OCI-LY1 (cell line): ENCODE measurements around the gene SLC2A5.

Source experiments
- H2AFZ ChIP-seq: fragments of 200-600 bp; sonication (generic), shearing (Covaris generic); 2 replicates; pipeline ENCODE4 v1.6.0; 2014; ENCODE audit warnings: antibody characterized with exemption, mild to moderate bottlenecking, low read length
- H3F3A ChIP-seq: fragments of 200-600 bp; sonication (generic), shearing (Covaris generic); 2 replicates; pipeline ENCODE4 v1.6.0; 2014; ENCODE audit warnings: mild to moderate bottlenecking, antibody characterized with exemption, low read length, moderate library complexity; ENCODE audit not compliant: insufficient read depth
- H3K27ac ChIP-seq: fragments of 200-600 bp; sonication (generic); 2 replicates; pipeline ENCODE4 v1.5.1; 2014; ENCODE audit warnings: low read length, mixed run types, mild to moderate bottlenecking, low read depth; ENCODE audit not compliant: poor library complexity, severe bottlenecking
- H3K27me3 ChIP-seq: fragments of 200-600 bp; sonication (generic); 2 replicates; pipeline ENCODE4 v1.6.0; 2014; ENCODE audit warnings: antibody characterized with exemption, mild to moderate bottlenecking, low read length, moderate library complexity; ENCODE audit not compliant: insufficient read depth
- H3K36me3 ChIP-seq: fragments of 200-600 bp; sonication (generic); 2 replicates; pipeline ENCODE4 v1.6.1; 2014; ENCODE audit warnings: mild to moderate bottlenecking, antibody characterized with exemption, low read length, moderate library complexity, mixed read lengths; ENCODE audit not compliant: insufficient read depth
- H3K4me1 ChIP-seq: fragments of 200-600 bp; sonication (generic); 2 replicates; pipeline ENCODE4 v1.5.1; 2014; ENCODE audit warnings: mild to moderate bottlenecking, low read length, moderate library complexity; ENCODE audit not compliant: insufficient read depth, severe bottlenecking
- H3K4me2 ChIP-seq: fragments of 200-600 bp; sonication (generic), shearing (Covaris generic); 2 replicates; pipeline ENCODE4 v1.6.1; 2014; ENCODE audit warnings: low read length
- H3K4me3 ChIP-seq: fragments of 200-600 bp; sonication (generic); 2 replicates; pipeline ENCODE4 v1.5.1; 2014; ENCODE audit warnings: low read length, low read depth, mild to moderate bottlenecking, mixed read lengths; ENCODE audit not compliant: poor library complexity, severe bottlenecking
- H3K79me2 ChIP-seq: fragments of 200-600 bp; shearing (Covaris generic); 2 replicates; pipeline ENCODE4 v1.6.1; 2016; ENCODE audit warnings: mixed run types, low read length, mixed read lengths; ENCODE audit not compliant: insufficient read depth
- H3K9ac ChIP-seq: fragments of 200-600 bp; sonication (generic), shearing (Covaris generic); 2 replicates; pipeline ENCODE4 v1.6.1; 2014; ENCODE audit warnings: mild to moderate bottlenecking, low read length, mixed read lengths
- H3K9me2 ChIP-seq: fragments of 200-600 bp; sonication (generic), shearing (Covaris generic); 2 replicates; pipeline ENCODE4 v1.6.1; 2014; ENCODE audit warnings: low read depth, mild to moderate bottlenecking, low read length, mixed read lengths
- H3K9me3 ChIP-seq: fragments of 200-600 bp; shearing (Covaris generic); 2 replicates; pipeline ENCODE4 v1.6.1; 2014; ENCODE audit warnings: low read length, mixed read lengths
- H4K20me1 ChIP-seq: fragments of 200-600 bp; sonication (generic), shearing (Covaris generic); 2 replicates; pipeline ENCODE4 v1.6.0; 2016; ENCODE audit warnings: mild to moderate bottlenecking, low read length; ENCODE audit not compliant: insufficient read depth
- EZH2 ChIP-seq: fragments of 200-600 bp; sonication (generic), shearing (Covaris generic); IDR thresholded peaks from 2 replicates; pipeline ENCODE4 v1.8.0; 2017; ENCODE audit warnings: borderline replicate concordance, mixed run types, mild to moderate bottlenecking, antibody characterized with exemption, low read length, moderate library complexity, mixed read lengths
- TF ChIP-seq, protein P1 (sequence below): fragments of 200-600 bp; sonication (generic), shearing (Covaris generic); IDR thresholded peaks from 2 replicates; pipeline ENCODE4 v1.5.1; 2017; ENCODE audit warnings: mild to moderate bottlenecking, antibody characterized with exemption, low read length, moderate library complexity, mixed read lengths

Gene SLC2A5

DNA sequence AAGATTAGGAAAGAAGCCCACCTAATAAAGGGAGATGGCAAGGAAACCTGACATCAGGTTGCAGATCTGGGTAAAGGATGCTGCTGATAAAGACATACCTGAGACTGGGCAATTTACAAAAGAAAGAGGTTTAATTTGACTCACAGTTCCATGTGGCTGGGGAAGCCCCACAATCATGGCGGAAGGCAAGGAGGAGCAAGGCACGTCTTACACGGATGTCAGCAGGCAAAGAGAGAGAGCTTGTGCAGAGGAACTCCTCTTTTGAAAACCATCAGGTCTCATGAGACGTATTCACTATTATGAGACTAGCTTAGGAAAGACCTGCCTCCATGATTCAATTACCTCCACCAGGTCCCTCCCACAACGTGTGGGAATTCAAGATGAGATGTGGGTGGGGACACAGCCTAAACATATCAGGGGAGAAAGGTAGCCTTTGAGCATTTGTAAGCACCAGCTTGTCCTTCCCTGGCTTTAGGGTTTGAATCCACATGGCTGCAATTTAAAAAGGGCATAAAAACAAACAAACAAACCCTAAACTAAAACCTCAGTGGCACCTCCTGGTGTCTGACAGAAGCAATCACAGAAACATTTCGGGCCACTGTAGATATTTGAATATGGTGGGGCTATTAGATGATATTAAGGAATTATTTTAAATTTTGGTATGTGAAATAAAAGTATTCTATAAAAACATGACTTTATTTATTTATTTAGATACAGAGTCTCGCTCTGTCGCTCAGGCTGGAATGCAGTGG lies 76.3 kb downstream of the SLC2A5 start:
- H3K9me3 ChIP-seq = peaks cover 9% of the 10 kb centered on the region
- no peak overlapping the region for H3K4me3 ChIP-seq
- H3K9ac ChIP-seq = no peak overlapping the region
- no peak overlapping the region for H3K27ac ChIP-seq
- no peak for TF ChIP-seq EZH2
- TF ChIP-seq, protein P1, sequence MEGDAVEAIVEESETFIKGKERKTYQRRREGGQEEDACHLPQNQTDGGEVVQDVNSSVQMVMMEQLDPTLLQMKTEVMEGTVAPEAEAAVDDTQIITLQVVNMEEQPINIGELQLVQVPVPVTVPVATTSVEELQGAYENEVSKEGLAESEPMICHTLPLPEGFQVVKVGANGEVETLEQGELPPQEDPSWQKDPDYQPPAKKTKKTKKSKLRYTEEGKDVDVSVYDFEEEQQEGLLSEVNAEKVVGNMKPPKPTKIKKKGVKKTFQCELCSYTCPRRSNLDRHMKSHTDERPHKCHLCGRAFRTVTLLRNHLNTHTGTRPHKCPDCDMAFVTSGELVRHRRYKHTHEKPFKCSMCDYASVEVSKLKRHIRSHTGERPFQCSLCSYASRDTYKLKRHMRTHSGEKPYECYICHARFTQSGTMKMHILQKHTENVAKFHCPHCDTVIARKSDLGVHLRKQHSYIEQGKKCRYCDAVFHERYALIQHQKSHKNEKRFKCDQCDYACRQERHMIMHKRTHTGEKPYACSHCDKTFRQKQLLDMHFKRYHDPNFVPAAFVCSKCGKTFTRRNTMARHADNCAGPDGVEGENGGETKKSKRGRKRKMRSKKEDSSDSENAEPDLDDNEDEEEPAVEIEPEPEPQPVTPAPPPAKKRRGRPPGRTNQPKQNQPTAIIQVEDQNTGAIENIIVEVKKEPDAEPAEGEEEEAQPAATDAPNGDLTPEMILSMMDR = no peak
- H4K20me1 ChIP-seq = no peaks in the 10 kb centered on the region
- no peak overlapping the region for H3K4me2 ChIP-seq
- no peaks in the 10 kb centered on the region for H3F3A ChIP-seq
- H3K27me3 ChIP-seq = peaks cover 14% of the 10 kb centered on the region; the same call in 1 of the 2 replicates
- no peaks in the 10 kb centered on the region for H3K9me2 ChIP-seq
- no peak overlapping the region for H2AFZ ChIP-seq
- no peaks in the 10 kb centered on the region for H3K79me2 ChIP-seq
- peaks cover 4% of the 10 kb centered on the region; the same call in 1 of the 2 replicates for H3K36me3 ChIP-seq
- H3K4me1 ChIP-seq = no peaks in the 10 kb centered on the region

DNA sequence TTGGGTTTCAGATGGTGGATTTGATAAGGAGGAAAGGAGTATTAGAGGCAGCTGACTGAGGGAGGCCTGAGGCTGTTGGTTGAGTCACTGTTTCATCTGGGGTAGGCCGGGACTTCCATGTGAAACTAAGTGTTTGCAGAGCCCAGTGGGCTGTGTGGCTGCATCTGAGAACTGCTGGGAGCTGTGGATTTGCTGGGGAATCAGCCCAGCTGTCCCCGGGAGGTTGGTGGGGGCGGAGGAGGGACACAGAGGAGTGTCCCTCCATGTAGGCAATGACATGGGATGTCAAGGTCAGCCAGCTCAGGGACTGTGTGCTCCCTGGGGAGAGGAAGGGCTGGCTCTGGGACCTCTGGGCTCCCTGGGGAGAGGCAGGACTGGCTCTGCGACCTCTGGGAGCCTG lies 79.6 kb downstream of the SLC2A5 start:
- Histone ChIP-seq H3K4me1 (peaks cover 15% of the 10 kb centered on the region), H3K27me3 (peaks cover 11% of the 10 kb centered on the region; the same call in 1 of the 2 replicates), H2AFZ (no peak overlapping the region), H3K9ac (no peak overlapping the region), H3K9me2 (no peaks in the 10 kb centered on the region), H4K20me1 (no peaks in the 10 kb centered on the region), H3F3A (no peaks in the 10 kb centered on the region), H3K4me2 (no peak overlapping the region), H3K79me2 (no peaks in the 10 kb centered on the region), H3K4me3 (no peak overlapping the region), H3K9me3 (peaks cover 9% of the 10 kb centered on the region), H3K36me3 (peaks cover 4% of the 10 kb centered on the region; the same call in 1 of the 2 replicates), H3K27ac (no peak overlapping the region)
- TF ChIP-seq, protein P1 = no peak
- TF ChIP-seq EZH2 = no peak

DNA sequence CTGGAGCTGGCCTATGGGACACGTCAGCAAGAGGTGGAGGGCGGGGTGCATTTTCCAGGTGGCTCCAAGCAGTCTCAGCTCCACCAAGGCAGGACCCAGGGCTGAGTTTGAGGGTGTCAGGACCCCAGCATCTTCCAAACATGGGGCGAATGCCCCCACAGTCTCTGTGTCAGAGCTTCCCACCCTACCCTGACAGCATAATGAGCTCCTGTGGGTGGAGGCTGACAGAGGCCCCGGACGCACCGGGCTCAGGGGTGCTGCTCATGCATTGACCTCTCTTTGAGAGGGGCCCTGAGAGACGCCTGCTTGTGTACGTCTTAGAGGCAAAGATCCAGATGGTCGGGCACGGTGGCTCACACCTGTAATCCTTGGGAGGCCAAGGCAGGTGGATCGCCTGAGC lies 80.4 kb downstream of the SLC2A5 start:
- H3K36me3 ChIP-seq = peaks cover 4% of the 10 kb centered on the region; the same call in 1 of the 2 replicates
- H3K79me2 ChIP-seq = no peaks in the 10 kb centered on the region
- H3K9me3 ChIP-seq = peaks cover 9% of the 10 kb centered on the region
- H3K9me2 ChIP-seq = no peaks in the 10 kb centered on the region
- no peaks in the 10 kb centered on the region for H3F3A ChIP-seq
- no peak overlapping the region for H3K4me3 ChIP-seq
- no peak overlapping the region for H3K4me2 ChIP-seq
- no peaks in the 10 kb centered on the region for H4K20me1 ChIP-seq
- H3K4me1 ChIP-seq = peaks cover 15% of the 10 kb centered on the region
- TF ChIP-seq EZH2 = no peak
- TF ChIP-seq, protein P1 = no peak
- no peak overlapping the region for H2AFZ ChIP-seq
- H3K27ac ChIP-seq = no peak overlapping the region
- peaks cover 11% of the 10 kb centered on the region; the same call in 1 of the 2 replicates for H3K27me3 ChIP-seq
- H3K9ac ChIP-seq = no peak overlapping the region
